Measurements from ENCODE around the gene GOLGA6C. TPM values are rescaled to one million over a fixed set of nuclear protein-coding genes. Genes with fewer than 3 reads are reported as not detected.
"Not testable (repeated sequence)": the region's sequence is repeated elsewhere in the genome, so short reads cannot be mapped to it uniquely, and the experiment has no call there.

The GOLGA6C gene
- total and polyA plus RNA-seq, 2 donors (not counting 1 experiment from before 2014, with no cell fraction given), result not detected

DNA sequence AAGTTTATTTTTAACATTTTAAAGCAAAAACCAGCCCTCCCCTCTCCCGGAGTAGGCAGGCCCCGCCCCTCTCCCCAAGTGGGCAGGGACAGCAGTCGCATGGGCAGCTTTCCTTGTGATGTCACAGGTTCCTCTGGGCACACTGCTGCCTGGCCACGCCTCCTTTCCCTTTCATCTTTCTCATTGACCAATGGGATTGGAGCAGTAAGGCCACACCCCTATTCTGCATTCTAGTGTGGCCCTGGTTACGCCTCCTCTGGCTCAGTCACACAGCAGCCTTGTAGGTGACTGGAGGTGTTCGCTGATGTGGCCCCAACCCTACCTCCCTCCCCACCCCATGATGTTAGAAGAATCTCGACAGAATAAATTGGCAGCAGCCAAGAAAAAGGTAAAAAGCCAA, 24.4 kb downstream of the GOLGA6C start, which contains the start of gene GOLGA6D:
GOLGA6D (plus strand) TSS at position 264 of the 400 bp plus-strand sequence; CDS start at position 305, 41 bp downstream.
- H3K4me2 ChIP-seq (replicated peaks; ENCODE audit: low read depth, low read length, poor library complexity, severe bottlenecking); CTCF ChIA-PET; H2AFZ ChIP-seq (ENCODE audit: insufficient read depth, low read depth, low read length, poor library complexity, severe bottlenecking); H3K27me3 Mint-ChIP-seq; DNase-seq; POLR2A ChIA-PET; H3K4me3 Mint-ChIP-seq; H3K27ac Mint-ChIP-seq; H3K4me1 ChIP-seq (ENCODE audit: control insufficient read depth in 2 of 2, insufficient read depth in 2 of 2, low read length in 2 of 2); H3K9ac ChIP-seq (ENCODE audit: low read length); H3K27me3 ChIP-seq (replicated peaks in 1 of 4; ENCODE audit: control extremely low read depth in 1 of 4, control insufficient read depth in 3 of 4, insufficient read depth in 4 of 4, low read length in 3 of 4); intact Hi-C loops (cut with micrococcal nuclease); H3K9me3 ChIP-seq (ENCODE audit: control extremely low read depth in 1 of 3, control insufficient read depth in 2 of 3, insufficient read depth in 1 of 3, low read length in 2 of 3); H3K4me1 Mint-ChIP-seq; H3K9me3 Mint-ChIP-seq (ENCODE audit: insufficient read depth); H3K36me3 ChIP-seq (replicated peaks in 1 of 2; ENCODE audit: control extremely low read depth in 1 of 2, control insufficient read depth in 1 of 2, extremely low read depth in 1 of 2, insufficient read depth in 2 of 2, low read length in 1 of 2); H3K4me3 ChIP-seq (ENCODE audit: control extremely low read depth in 1 of 5, extremely low read depth in 1 of 5, insufficient read depth in 1 of 5, low read depth in 2 of 5, low read length in 4 of 5); H3K27ac ChIP-seq (ENCODE audit: low read length in 2 of 2); ATAC-seq (ENCODE audit: low read depth); H3K79me2 ChIP-seq (ENCODE audit: control insufficient read depth, insufficient read depth, low read length); H4K20me1 ChIP-seq (ENCODE audit: control insufficient read depth, insufficient read depth, low read length, poor library complexity, severe bottlenecking): not testable (repeated sequence)
- no CpG with 5 or more reads among the region's 7 CpGs for WGBS (ENCODE audit: insufficient coverage)

- H3K9me3 ChIP-seq (ENCODE audit: control extremely low read depth in 1 of 3, control insufficient read depth in 2 of 3, insufficient read depth in 1 of 3, low read length in 2 of 3); H2AFZ ChIP-seq (ENCODE audit: insufficient read depth, low read depth, low read length, poor library complexity, severe bottlenecking); H3K4me2 ChIP-seq (replicated peaks; ENCODE audit: low read depth, low read length, poor library complexity, severe bottlenecking); H3K9ac ChIP-seq (ENCODE audit: low read length); H3K36me3 ChIP-seq (replicated peaks in 1 of 2; ENCODE audit: control extremely low read depth in 1 of 2, control insufficient read depth in 1 of 2, extremely low read depth in 1 of 2, insufficient read depth in 2 of 2, low read length in 1 of 2); H3K27me3 Mint-ChIP-seq; H3K4me1 ChIP-seq (ENCODE audit: control insufficient read depth in 2 of 2, insufficient read depth in 2 of 2, low read length in 2 of 2); H3K27ac ChIP-seq (ENCODE audit: low read length in 2 of 2); DNase-seq; H3K27me3 ChIP-seq (replicated peaks in 1 of 4; ENCODE audit: control extremely low read depth in 1 of 4, control insufficient read depth in 3 of 4, insufficient read depth in 4 of 4, low read length in 3 of 4); intact Hi-C loops (cut with micrococcal nuclease); H3K79me2 ChIP-seq (ENCODE audit: control insufficient read depth, insufficient read depth, low read length); H3K9me3 Mint-ChIP-seq (ENCODE audit: insufficient read depth); H3K27ac Mint-ChIP-seq; H3K4me3 Mint-ChIP-seq; H3K4me1 Mint-ChIP-seq; H3K4me3 ChIP-seq (ENCODE audit: control extremely low read depth in 1 of 5, extremely low read depth in 1 of 5, insufficient read depth in 1 of 5, low read depth in 2 of 5, low read length in 4 of 5); ATAC-seq (ENCODE audit: low read depth); CTCF ChIA-PET; H4K20me1 ChIP-seq (ENCODE audit: control insufficient read depth, insufficient read depth, low read length, poor library complexity, severe bottlenecking); POLR2A ChIA-PET: not testable (repeated sequence)
- no CpG with 5 or more reads among the region's 3 CpGs for WGBS (ENCODE audit: insufficient coverage)
Observed at GRCh38 chr15:75284152-75284551, 26.0 kb downstream of the GOLGA6C start.

- H3K4me3 Mint-ChIP-seq; H3K79me2 ChIP-seq (ENCODE audit: control insufficient read depth, insufficient read depth, low read length); H3K4me2 ChIP-seq (replicated peaks; ENCODE audit: low read depth, low read length, poor library complexity, severe bottlenecking); H3K36me3 ChIP-seq (replicated peaks in 1 of 2; ENCODE audit: control extremely low read depth in 1 of 2, control insufficient read depth in 1 of 2, extremely low read depth in 1 of 2, insufficient read depth in 2 of 2, low read length in 1 of 2); H3K4me3 ChIP-seq (ENCODE audit: control extremely low read depth in 1 of 5, extremely low read depth in 1 of 5, insufficient read depth in 1 of 5, low read depth in 2 of 5, low read length in 4 of 5); CTCF ChIA-PET; H3K27ac Mint-ChIP-seq; H3K9me3 Mint-ChIP-seq (ENCODE audit: insufficient read depth); DNase-seq; H3K9me3 ChIP-seq (ENCODE audit: control extremely low read depth in 1 of 3, control insufficient read depth in 2 of 3, insufficient read depth in 1 of 3, low read length in 2 of 3); H3K27me3 Mint-ChIP-seq; intact Hi-C loops (cut with micrococcal nuclease); H4K20me1 ChIP-seq (ENCODE audit: control insufficient read depth, insufficient read depth, low read length, poor library complexity, severe bottlenecking); POLR2A ChIA-PET; H3K27ac ChIP-seq (ENCODE audit: low read length in 2 of 2); H3K27me3 ChIP-seq (replicated peaks in 1 of 4; ENCODE audit: control extremely low read depth in 1 of 4, control insufficient read depth in 3 of 4, insufficient read depth in 4 of 4, low read length in 3 of 4); H3K4me1 ChIP-seq (ENCODE audit: control insufficient read depth in 2 of 2, insufficient read depth in 2 of 2, low read length in 2 of 2); H3K4me1 Mint-ChIP-seq; H3K9ac ChIP-seq (ENCODE audit: low read length); H2AFZ ChIP-seq (ENCODE audit: insufficient read depth, low read depth, low read length, poor library complexity, severe bottlenecking); ATAC-seq (ENCODE audit: low read depth): not testable (repeated sequence)
- no CpG with 5 or more reads among the region's 18 CpGs for WGBS (ENCODE audit: insufficient coverage)
Observed at GRCh38 chr15:75293660-75294059, 35.5 kb downstream of the GOLGA6C start.

Measured in B cell (primary cell).